ENCODE measurements around the gene NFIA.

Gene NFIA

DNA sequence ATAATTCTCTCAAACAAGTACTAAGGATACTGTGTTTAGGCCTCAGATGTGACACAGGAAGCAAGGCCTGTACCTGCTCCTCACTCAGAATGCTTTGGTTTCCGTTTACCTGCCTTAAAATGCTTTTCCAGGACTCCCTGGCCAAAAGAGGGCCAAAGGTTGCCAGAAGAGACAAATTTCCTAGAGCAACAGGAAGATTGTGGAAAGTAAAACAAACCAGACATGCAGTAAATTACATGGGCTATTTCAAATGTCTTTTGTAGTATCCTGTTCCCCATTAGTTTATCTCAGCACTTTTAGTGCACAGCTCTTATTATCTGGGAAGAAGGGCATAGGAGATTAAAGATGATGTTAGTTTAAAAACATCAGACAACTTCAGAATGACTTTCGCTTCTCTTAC is 280.0 kb downstream of the NFIA start:
- H3K4me1 Mint-ChIP-seq (ENCODE audit: low read depth): no peaks in the 10 kb centered on the region
- H3K36me3 Mint-ChIP-seq (ENCODE audit: low read depth): no peaks in the 10 kb centered on the region
- H3K27ac Mint-ChIP-seq: no peak overlapping the region
- no peaks in the 10 kb centered on the region for H3K27me3 Mint-ChIP-seq
- no peaks in the 10 kb centered on the region for H3K9me3 Mint-ChIP-seq
- H3K4me3 Mint-ChIP-seq: no peak overlapping the region

DNA sequence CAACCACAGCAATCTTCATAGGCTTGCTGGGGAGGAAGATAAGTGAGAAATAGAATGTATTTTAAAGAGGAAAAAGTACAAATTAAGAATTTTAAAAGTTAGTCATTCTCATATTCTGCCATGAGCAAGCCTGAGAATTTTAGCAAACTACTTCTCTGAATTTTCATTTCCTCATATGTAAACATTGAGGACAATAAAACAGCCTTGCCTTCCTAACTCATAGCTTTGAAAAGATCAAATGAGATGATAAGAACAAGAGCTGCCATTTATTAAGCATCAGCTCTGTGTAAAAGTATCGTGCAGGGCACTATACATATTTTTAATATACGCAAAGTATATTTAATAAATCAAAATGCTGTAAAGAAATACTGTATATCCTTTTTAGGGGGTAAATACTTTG is 286.0 kb downstream of the NFIA start:
- Mint-ChIP-seq H3K9me3 (no peaks in the 10 kb centered on the region), H3K27ac (no peak overlapping the region), H3K4me3 (no peak overlapping the region), H3K4me1 (ENCODE audit: low read depth) (no peaks in the 10 kb centered on the region), H3K36me3 (ENCODE audit: low read depth) (no peaks in the 10 kb centered on the region), H3K27me3 (no peaks in the 10 kb centered on the region)

DNA sequence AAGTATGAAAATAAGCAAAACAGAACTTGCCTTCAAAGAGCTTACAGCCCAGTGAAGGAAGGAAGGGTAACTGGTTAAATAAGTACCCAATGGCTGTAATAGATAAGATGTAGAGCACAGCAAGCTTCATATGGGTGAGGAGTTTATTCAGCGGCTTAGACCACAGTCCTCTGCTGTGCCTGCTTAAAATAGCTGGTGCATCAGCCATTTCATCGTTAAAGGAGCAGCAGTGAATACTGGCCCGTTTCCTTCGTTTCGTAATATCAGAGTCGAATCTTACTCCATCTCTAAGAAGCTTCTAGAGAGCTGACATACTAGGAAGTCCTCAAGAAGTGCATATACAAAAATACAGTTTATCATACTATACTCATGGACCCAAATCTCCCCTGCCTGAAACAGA is 286.5 kb downstream of the NFIA start:
- Mint-ChIP-seq H3K4me1 (ENCODE audit: low read depth) (no peaks in the 10 kb centered on the region), H3K9me3 (no peaks in the 10 kb centered on the region), H3K4me3 (no peak overlapping the region), H3K36me3 (ENCODE audit: low read depth) (no peaks in the 10 kb centered on the region), H3K27ac (no peak overlapping the region), H3K27me3 (no peaks in the 10 kb centered on the region)

DNA sequence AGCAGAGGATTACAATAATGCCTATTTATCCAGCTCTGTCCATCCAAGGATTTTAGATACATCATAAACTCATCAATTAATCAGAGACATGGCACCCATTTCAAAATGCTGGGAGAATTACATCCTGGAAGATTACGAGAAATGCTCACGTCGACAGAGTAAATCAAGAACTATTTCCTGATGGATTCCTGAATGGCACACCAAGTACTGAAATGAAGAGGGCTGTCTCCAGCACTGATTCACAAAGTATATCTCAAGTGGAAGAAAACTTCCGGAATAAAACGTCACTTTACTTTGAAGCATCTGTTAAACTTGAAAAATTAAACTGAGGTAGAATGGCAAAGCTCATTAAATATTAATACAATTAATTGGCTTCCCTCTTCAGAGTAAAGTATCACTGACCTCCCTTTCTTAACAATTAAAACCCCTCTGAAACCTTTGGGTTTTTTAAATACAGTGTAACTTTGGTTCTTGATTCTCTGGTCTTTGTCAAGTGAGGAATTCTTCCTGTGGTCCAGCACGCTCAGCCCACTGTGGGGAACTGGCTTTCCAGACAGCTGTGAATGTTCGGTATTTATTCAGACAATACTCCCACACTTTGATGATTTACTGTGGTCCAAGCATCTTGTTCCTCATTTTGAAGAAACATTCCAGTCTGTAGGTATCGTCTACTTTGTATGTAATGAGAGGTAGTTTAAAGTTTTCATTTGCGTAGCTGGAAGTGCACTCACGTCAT is 288.0 kb downstream of the NFIA start:
- H3K4me1 Mint-ChIP-seq (ENCODE audit: low read depth): no peaks in the 10 kb centered on the region
- no peaks in the 10 kb centered on the region for H3K27me3 Mint-ChIP-seq
- no peaks in the 10 kb centered on the region for H3K36me3 Mint-ChIP-seq (ENCODE audit: low read depth)
- H3K4me3 Mint-ChIP-seq: no peak overlapping the region
- no peaks in the 10 kb centered on the region for H3K9me3 Mint-ChIP-seq
- H3K27ac Mint-ChIP-seq: no peak overlapping the region

DNA sequence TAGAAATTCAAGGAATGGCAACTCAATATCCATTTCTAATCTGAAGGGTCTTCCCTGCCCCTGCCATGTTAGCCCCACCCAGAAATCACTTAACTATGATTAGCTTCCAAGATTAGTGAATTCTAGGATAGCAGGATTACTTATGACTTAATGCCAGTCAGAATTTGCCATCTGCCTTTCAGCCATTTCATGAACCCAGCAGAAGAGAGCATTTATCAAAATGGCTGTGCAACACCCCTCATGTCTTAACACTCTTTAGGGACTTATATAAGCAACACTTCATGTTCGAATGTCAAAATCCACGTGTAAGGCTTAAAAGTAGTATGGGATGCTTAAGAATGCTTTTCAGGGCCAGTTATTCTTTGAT is 288.5 kb downstream of the NFIA start:
- H3K27me3 Mint-ChIP-seq: no peaks in the 10 kb centered on the region
- no peaks in the 10 kb centered on the region for H3K36me3 Mint-ChIP-seq (ENCODE audit: low read depth)
- no peaks in the 10 kb centered on the region for H3K9me3 Mint-ChIP-seq
- no peak overlapping the region for H3K27ac Mint-ChIP-seq
- H3K4me1 Mint-ChIP-seq (ENCODE audit: low read depth): no peaks in the 10 kb centered on the region
- no peak overlapping the region for H3K4me3 Mint-ChIP-seq

DNA sequence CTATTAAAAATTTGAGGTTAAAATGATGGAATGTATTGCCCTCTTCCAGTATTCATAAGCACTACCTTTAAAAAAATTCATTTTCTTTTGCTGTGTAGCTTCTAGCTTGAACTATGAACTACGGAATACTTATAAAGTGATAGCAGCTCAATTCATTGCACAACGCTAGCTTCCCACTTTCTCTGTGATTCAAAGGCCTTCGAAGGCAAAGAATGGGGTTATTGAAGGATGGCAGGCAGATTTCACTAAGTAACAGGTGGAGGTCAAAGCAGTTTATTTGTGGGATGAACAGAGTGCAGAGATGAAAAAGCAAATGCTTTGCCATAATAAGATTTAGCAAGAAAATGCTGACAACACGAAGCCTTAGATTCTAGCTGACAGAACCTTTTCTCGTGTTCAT is 290.6 kb downstream of the NFIA start:
- Mint-ChIP-seq H3K27me3 (no peaks in the 10 kb centered on the region), H3K27ac (no peak overlapping the region), H3K4me1 (ENCODE audit: low read depth) (no peaks in the 10 kb centered on the region), H3K9me3 (no peaks in the 10 kb centered on the region), H3K4me3 (no peak overlapping the region), H3K36me3 (ENCODE audit: low read depth) (no peaks in the 10 kb centered on the region)

DNA sequence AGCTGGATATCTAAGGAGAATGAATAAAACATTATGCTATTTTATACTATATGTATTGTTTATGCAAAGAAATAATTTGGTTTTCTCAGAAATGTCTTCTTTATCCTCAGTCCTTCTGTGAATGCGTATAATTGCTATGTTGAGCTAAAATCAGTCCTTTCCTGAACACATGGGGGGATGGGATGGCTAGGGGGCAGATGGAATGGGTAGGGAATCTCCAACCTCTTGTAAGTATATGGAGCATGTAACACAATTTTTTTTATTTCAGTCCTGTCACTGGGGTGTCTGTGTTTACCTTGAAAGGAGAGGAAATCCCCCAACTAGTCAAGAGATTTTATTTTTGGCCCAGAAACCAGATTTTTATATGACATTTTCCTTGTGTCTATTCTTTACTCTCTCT is 291.8 kb downstream of the NFIA start:
- Mint-ChIP-seq H3K4me3 (no peak overlapping the region), H3K4me1 (ENCODE audit: low read depth) (no peaks in the 10 kb centered on the region), H3K36me3 (ENCODE audit: low read depth) (no peaks in the 10 kb centered on the region), H3K27me3 (no peaks in the 10 kb centered on the region), H3K9me3 (no peaks in the 10 kb centered on the region), H3K27ac (no peak overlapping the region)

DNA sequence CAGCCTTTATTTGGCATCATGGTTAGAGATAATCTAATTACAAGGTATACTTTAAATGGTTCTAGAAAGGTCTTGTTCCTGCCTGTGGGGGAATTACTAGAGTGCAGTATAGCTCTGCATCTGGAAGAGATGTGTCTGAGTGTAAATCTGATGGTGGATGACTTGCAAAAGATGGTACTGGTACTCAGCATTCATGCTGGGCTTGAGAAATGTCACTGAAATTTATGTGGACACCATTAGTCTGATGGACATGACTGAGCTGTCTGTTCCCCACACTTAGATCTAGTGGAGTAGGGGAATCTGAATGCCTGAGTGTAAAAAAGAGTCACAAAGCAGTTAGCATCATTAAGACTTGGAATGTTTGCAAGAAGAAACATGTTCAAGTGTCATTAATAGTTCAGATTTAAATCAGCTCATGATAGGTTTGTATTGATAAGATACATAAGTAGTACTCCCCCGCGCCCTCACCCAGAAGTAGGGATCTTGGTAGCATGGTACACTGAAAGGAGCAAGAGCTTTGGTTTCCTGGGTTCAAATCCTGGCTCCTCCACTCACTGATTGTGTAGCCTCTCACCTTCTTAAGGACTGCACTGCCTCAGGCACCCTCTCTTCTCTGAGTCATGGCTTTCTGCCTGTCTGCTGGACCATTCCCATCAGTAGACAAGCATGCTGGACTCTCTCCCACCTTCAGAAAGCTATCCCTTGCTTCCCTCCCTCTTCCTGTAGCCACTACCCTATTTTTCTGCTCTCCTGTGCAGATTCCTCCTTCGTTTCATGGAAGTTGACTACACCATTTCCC is 292.9 kb downstream of the NFIA start:
- no peak overlapping the region for H3K4me3 Mint-ChIP-seq
- H3K36me3 Mint-ChIP-seq (ENCODE audit: low read depth): no peaks in the 10 kb centered on the region
- no peaks in the 10 kb centered on the region for H3K9me3 Mint-ChIP-seq
- H3K27me3 Mint-ChIP-seq: no peaks in the 10 kb centered on the region
- no peak overlapping the region for H3K27ac Mint-ChIP-seq
- H3K4me1 Mint-ChIP-seq (ENCODE audit: low read depth): no peaks in the 10 kb centered on the region

DNA sequence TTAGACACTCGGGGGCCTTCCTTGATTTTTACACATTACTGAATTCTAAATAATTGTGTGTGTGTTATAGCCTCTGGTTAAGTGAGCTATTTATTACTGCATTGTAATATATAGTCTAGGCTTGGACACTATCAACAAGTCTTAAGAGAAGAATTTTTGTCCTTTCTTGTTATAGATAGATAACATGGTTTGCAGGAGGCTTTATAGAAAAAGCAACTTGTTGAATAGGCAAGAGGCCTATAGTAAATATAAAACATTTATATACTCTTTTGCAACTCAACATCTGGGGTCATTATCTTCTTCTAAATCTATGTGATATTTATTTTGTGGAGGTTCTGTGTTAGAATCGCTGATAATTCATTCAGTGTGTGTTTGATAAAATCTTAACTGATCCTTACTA is 293.8 kb downstream of the NFIA start:
- no peaks in the 10 kb centered on the region for H3K9me3 Mint-ChIP-seq
- H3K27ac Mint-ChIP-seq: no peak overlapping the region
- no peak overlapping the region for H3K4me3 Mint-ChIP-seq
- no peaks in the 10 kb centered on the region for H3K4me1 Mint-ChIP-seq (ENCODE audit: low read depth)
- no peaks in the 10 kb centered on the region for H3K36me3 Mint-ChIP-seq (ENCODE audit: low read depth)
- no peaks in the 10 kb centered on the region for H3K27me3 Mint-ChIP-seq

DNA sequence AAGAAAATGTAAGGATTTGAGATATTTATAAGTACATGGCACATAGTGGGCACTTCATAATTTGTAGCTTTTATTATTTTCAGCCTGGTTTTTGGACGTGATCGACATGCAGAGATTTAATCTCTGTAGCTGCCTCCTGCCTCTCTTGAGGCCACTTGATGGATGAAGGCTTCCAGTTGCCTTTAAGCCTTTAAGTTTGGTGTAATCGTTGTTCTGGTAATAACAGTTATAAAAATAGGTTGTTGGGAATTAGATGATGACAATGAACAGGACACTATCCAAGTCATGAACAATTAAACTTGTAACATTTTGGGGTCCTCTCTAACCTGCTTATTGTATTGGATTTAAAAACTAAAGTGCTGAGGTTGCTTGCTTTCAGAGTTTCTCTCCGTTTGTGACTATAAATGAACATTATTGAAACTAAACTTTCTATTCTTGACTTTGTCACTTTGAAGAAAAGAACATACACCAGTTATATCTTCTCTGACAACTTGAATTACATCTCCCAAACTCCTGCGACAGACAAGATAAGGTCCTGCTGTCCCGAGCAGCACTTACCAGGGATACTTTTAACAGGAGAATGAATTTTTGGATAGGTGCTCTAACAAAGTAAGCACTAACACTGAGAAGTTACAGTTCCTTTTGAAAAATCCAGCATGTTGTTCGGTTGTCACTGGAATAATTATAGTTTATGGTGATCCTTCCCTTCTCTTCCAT is 295.0 kb downstream of the NFIA start:
- Mint-ChIP-seq H3K4me3 (no peak overlapping the region), H3K4me1 (ENCODE audit: low read depth) (no peaks in the 10 kb centered on the region), H3K36me3 (ENCODE audit: low read depth) (no peaks in the 10 kb centered on the region), H3K9me3 (no peaks in the 10 kb centered on the region), H3K27me3 (no peaks in the 10 kb centered on the region), H3K27ac (no peak overlapping the region)

DNA sequence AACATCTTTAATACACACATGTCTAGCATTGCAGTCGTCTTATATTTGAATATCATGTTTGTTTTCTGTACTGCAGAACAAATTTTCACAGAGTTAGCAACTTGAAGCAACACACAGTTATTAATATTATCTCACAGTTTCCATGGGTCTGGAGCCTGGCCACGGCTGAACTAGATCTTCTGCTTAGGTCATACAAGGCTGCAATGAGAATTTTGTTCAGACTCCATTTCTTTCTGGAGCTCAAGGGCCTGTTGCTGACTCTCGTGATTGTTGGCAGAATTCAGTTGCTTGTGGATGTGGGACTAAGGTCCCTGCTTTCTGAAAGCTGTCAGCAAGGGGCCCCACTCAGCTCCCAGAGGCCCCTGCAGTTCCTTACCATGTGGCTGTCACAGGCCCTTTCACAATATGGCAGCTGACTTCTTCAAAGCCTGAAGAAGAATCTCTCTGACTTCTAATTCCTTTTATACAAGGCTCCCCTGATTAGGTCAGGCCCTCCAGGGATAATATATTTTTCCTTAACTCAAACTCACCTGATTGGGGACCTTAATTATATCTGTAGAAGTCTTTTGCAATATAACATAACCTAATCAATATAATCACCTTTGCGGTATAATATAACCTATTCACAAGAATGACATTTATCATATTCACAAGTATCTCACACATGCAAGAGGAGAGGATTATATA is 296.3 kb downstream of the NFIA start:
- no peaks in the 10 kb centered on the region for H3K9me3 Mint-ChIP-seq
- H3K36me3 Mint-ChIP-seq (ENCODE audit: low read depth): no peaks in the 10 kb centered on the region
- H3K4me1 Mint-ChIP-seq (ENCODE audit: low read depth): no peaks in the 10 kb centered on the region
- no peak overlapping the region for H3K27ac Mint-ChIP-seq
- no peaks in the 10 kb centered on the region for H3K27me3 Mint-ChIP-seq
- H3K4me3 Mint-ChIP-seq: no peak overlapping the region

DNA sequence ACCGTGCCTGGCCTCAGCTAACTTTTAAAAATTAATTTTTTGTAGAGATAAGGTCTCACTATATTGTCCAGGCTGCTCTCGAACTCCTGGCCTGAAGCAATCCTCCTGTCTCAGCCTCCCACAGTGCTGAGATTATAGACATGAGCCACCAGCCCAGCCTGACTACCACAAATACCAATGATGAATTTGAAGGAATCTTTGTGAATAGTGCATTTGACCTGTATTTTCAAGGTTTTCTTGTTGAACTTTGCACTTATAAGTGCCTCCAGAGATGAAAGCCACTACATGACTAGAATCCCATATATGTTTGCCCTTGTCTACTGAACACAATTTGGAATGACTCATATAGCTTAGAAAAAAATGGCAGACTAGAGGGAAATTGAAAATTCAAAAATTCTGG is 297.3 kb downstream of the NFIA start:
- no peak overlapping the region for H3K4me3 Mint-ChIP-seq
- H3K4me1 Mint-ChIP-seq (ENCODE audit: low read depth): no peaks in the 10 kb centered on the region
- H3K9me3 Mint-ChIP-seq: no peaks in the 10 kb centered on the region
- H3K36me3 Mint-ChIP-seq (ENCODE audit: low read depth): no peaks in the 10 kb centered on the region
- H3K27me3 Mint-ChIP-seq: no peaks in the 10 kb centered on the region
- H3K27ac Mint-ChIP-seq: no peak overlapping the region

DNA sequence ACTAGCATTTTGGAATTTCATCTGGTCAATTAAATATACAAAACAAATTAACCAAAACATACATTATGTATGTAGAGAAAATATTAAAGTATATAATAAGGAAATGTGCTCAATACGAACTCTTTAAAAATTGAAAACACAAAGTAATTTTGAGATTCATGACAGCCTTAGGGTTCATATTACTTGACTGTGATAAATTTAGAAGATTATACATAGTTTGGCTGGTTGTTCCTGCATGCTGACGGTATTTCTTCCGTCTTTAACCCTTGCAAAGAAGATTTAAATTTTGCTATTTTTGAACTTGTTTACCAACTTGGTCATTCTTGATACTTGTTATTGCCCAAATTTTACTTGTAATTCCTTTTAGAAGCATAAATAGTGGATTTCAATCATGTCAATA is 298.2 kb downstream of the NFIA start:
- Mint-ChIP-seq H3K4me3 (no peak overlapping the region), H3K27me3 (no peaks in the 10 kb centered on the region), H3K27ac (no peak overlapping the region), H3K9me3 (no peaks in the 10 kb centered on the region), H3K36me3 (ENCODE audit: low read depth) (peaks cover 4% of the 10 kb centered on the region), H3K4me1 (ENCODE audit: low read depth) (no peaks in the 10 kb centered on the region)

DNA sequence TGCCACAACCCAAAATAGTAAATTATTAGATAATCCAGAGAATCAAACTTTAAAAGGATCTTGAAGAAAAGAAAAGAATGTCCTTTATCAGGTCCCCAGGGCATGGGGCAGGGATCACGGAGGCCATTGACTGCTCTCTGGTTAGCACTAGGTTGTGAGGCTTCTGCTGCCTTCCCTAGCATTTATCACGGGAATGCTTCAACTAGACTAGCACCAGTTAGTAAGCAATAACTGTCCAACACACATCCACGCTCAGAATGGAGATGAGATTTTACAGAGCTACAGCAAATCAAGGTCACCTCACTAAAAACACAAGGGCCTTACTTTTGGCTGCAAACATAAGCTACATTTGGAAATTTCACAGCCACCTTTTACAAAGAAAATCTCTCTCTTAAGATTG is 304.0 kb downstream of the NFIA start:
- no peaks in the 10 kb centered on the region for H3K27me3 Mint-ChIP-seq
- peaks cover 6% of the 10 kb centered on the region for H3K9me3 Mint-ChIP-seq
- peaks cover 4% of the 10 kb centered on the region for H3K4me1 Mint-ChIP-seq (ENCODE audit: low read depth)
- peaks cover 5% of the 10 kb centered on the region for H3K36me3 Mint-ChIP-seq (ENCODE audit: low read depth)
- no peak overlapping the region for H3K4me3 Mint-ChIP-seq
- H3K27ac Mint-ChIP-seq: no peak overlapping the region

DNA sequence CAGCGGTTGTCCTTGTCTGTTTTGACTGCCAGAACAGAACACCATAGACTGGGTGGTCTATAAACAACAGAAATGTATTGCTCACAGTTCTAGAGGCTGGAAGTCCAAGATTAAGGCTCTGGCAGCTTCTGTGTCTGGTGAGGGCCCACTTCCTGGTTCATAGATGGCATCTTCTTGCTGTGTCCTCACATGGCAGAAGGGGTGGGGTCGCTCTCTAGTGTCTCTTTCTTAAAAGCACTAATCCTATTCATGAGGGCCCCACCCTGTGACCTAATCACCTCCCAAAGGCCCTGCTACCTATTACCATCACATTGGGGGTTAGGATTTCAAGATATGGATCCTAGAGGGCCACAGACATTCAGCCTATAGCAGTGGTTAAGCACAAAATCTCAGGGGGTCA is 304.4 kb downstream of the NFIA start:
- H3K4me1 Mint-ChIP-seq (ENCODE audit: low read depth): peaks cover 4% of the 10 kb centered on the region
- H3K4me3 Mint-ChIP-seq: no peak overlapping the region

More for the DNA sequence above, 304.4 kb downstream of the NFIA start:
- H3K27ac Mint-ChIP-seq: no peak overlapping the region
- no peaks in the 10 kb centered on the region for H3K27me3 Mint-ChIP-seq
- H3K9me3 Mint-ChIP-seq: peaks cover 6% of the 10 kb centered on the region
- H3K36me3 Mint-ChIP-seq (ENCODE audit: low read depth): peaks cover 5% of the 10 kb centered on the region

Measured in stimulated activated naive CD8-positive, alpha-beta T cell treated with anti-CD3 and anti-CD28 coated beads, Interleukin-15, Interleukin-2, amounts not matched to agents 100 ng/mL and 50 ng/mL, for 24 hours (primary cell).